AG20443 (cell line): ENCODE data around the gene CENPP.
A peak's percentile ranks its signal among the peaks of the same experiment; 100 is the strongest.

Experiments used
- DNase-seq: peaks from one replicate; pipeline ENCODE4 v3.0.0; 2012; ENCODE audit warnings: low spot score, mixed read lengths

Gene CENPP

GRCh38 chr9:92598382-92598781 is 272.6 kb downstream of the CENPP start:
- no peak for DNase-seq

GRCh38 chr9:92599938-92600461 is 274.2 kb downstream of the CENPP start:
- DNase-seq, result no peak

- DNase-seq, result peak; percentile 84
Measured at GRCh38 chr9:92600462-92601261, 274.9 kb downstream of the CENPP start.

- DNase-seq, result no peak
Measured at GRCh38 chr9:92601451-92601850, 275.7 kb downstream of the CENPP start.

GRCh38 chr9:92602413-92602812 is 276.7 kb downstream of the CENPP start:
- DNase-seq, result no peak

- DNase-seq, result no peak
Measured at GRCh38 chr9:92603100-92603499, 277.3 kb downstream of the CENPP start.

GRCh38 chr9:92603990-92604389 is 278.2 kb downstream of the CENPP start:
- no peak for DNase-seq

- no peak for DNase-seq
Measured at GRCh38 chr9:92605224-92605623, 279.5 kb downstream of the CENPP start.

GRCh38 chr9:92607088-92607487 is 281.3 kb downstream of the CENPP start:
- peak; percentile 45 for DNase-seq

GRCh38 chr9:92607773-92608172 is 282.0 kb downstream of the CENPP start:
- DNase-seq, result peak; percentile 70

- no peak for DNase-seq
Measured at GRCh38 chr9:92608241-92608908, 282.6 kb downstream of the CENPP start.

GRCh38 chr9:92608909-92609445 is 283.2 kb downstream of the CENPP start:
- peak; percentile 52 for DNase-seq

GRCh38 chr9:92610470-92611420 is 285.0 kb downstream of the CENPP start:
- peak; percentile 56 for DNase-seq

GRCh38 chr9:92611621-92612285 is 286.0 kb downstream of the CENPP start:
- DNase-seq, result no peak

- no peak for DNase-seq
Measured at GRCh38 chr9:92612292-92612691, 286.5 kb downstream of the CENPP start.

GRCh38 chr9:92612816-92613215 is 287.1 kb downstream of the CENPP start:
- no peak for DNase-seq

GRCh38 chr9:92613268-92614122 is 287.7 kb downstream of the CENPP start:
- DNase-seq, result no peak

- DNase-seq, result no peak
Measured at GRCh38 chr9:92614123-92614510, 288.4 kb downstream of the CENPP start.

- DNase-seq, result peak; percentile 77
Measured at GRCh38 chr9:92614763-92615461, 289.2 kb downstream of the CENPP start.

GRCh38 chr9:92615790-92616189 is 290.0 kb downstream of the CENPP start:
- no peak for DNase-seq
